Upper lobe of left lung (tissue), 4 donors: ENCODE measurements around the gene HMX1.

Source experiments
- POLR2A ChIP-seq, 4 donors: fragments of 450-650 bp; IDR thresholded peaks; one replicate each; pipeline ENCODE4 v1.5.1; 2016 to 2017; ENCODE audit warnings: antibody characterized with exemption in 4 of 4, mild to moderate bottlenecking in 2 of 4
- TF ChIP-seq, protein P1 (sequence below), 6 experiments: fragments of 450-650 bp in 4 of 6; fragments of 200-600 bp in 2 of 6; sonication (generic) in 2 of 6; IDR thresholded peaks; one replicate each; pipeline ENCODE4 v1.5.1; 2016 to 2019; ENCODE audit warnings: antibody characterized with exemption in 6 of 6

GRCh38 chr4:8861576-8862295 lies 9.9 kb downstream of the HMX1 start:
- TF ChIP-seq, protein P1, sequence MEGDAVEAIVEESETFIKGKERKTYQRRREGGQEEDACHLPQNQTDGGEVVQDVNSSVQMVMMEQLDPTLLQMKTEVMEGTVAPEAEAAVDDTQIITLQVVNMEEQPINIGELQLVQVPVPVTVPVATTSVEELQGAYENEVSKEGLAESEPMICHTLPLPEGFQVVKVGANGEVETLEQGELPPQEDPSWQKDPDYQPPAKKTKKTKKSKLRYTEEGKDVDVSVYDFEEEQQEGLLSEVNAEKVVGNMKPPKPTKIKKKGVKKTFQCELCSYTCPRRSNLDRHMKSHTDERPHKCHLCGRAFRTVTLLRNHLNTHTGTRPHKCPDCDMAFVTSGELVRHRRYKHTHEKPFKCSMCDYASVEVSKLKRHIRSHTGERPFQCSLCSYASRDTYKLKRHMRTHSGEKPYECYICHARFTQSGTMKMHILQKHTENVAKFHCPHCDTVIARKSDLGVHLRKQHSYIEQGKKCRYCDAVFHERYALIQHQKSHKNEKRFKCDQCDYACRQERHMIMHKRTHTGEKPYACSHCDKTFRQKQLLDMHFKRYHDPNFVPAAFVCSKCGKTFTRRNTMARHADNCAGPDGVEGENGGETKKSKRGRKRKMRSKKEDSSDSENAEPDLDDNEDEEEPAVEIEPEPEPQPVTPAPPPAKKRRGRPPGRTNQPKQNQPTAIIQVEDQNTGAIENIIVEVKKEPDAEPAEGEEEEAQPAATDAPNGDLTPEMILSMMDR (IDR thresholded peaks at IDR 0.05): no peak
- TF ChIP-seq POLR2A (IDR thresholded peaks at IDR 0.05): no peak
